ACHN (cell line): ENCODE measurements around the gene YAF2.

Experiments
- DNase-seq: peaks from one replicate; pipeline ENCODE4 v3.0.0-alpha.2; 2015
- in situ Hi-C: cut with HindIII; loops from 2 replicates; pipeline ENCODE4 v1.10.0; 2017; ENCODE audit warnings: low sequenced_read_pairs, low pct_ligation_motif_present, low pct_unique_long_range_greater_than_20kb

The YAF2 gene

DNA sequence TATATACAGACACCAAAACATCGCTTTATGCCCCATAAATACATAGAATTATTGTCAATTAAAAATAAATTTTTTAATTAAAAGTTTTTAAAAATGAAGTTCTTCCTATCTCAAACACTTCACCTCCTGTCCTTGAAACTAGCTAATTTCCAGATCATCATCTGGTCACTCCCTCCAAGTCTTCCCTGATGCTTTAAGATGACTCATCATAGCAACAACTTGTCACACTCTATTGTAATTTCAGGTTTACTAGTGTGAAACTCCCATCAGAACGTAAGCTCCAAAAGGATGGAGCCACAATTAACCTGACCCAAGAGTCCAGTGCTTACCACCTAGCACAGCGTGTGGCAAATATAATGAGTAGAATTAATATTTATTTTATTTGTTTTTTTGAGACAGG, 109.7 kb downstream of the YAF2 start:
- in situ Hi-C loops: loop anchor here (10.0 kb wide), 1 partner anchor 206 kb away; no protein-coding TSS in a partner anchor
- DNase-seq: peak; percentile 41

- in situ Hi-C loops: loop anchor here (10.0 kb wide), 1 partner anchor 208 kb away; no protein-coding TSS in a partner anchor
- DNase-seq: no peak
Observed at GRCh38 chr12:42126963-42127362, 111.1 kb downstream of the YAF2 start.

DNA sequence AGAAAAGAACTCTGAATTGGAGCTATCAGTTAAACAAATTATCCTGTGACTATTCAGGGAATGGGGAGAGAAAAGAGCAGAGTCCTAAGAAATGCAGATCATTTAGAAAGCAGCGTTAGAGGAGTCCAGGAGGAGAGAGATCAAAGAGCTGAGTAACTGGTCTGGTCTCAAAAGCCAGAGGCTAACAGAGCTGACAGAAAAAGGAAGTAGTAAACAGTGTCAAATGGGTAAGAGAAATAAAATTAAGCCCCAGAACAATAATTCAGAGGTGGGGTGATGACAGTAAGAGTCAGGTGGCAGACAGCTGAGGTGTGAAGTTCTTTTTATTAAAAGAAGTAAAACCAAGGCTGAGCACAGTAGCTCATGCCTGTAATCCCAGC, 112.7 kb downstream of the YAF2 start:
- DNase-seq: no peak
- in situ Hi-C loops: loop anchor here (10.0 kb wide), 1 partner anchor 209 kb away; no protein-coding TSS in a partner anchor

DNA sequence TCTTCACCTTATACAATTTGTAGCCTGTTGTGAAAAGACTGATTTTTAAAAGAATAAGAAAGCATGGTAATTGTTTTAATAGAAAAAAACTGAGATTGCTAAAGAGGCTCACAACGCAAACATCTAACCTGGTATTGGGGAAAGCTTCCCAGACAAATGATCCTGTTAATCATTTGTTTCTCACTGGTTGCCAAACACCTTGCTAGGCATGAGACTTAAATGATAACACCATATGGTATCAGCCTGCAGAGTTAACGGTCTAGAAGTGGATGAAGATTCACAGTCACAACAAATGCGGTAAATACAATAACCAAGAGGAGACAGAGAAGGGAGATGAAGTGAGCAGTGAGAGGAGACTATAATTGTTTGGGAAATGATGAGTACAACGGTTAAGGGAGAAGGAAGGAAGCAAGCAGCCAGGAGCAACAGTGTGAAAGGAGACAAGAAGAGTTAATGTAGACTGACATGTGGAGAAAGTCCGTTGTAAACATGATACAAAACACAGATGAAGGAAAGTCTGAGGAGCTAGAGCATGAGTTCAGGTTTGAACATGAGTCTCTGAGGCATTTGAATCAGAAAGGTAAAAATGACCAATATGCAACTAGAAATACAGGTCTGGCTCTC, 113.2 kb downstream of the YAF2 start:
- in situ Hi-C loops: loop anchor here (10.0 kb wide), 1 partner anchor 210 kb away; no protein-coding TSS in a partner anchor
- peak; percentile 50 for DNase-seq

DNA sequence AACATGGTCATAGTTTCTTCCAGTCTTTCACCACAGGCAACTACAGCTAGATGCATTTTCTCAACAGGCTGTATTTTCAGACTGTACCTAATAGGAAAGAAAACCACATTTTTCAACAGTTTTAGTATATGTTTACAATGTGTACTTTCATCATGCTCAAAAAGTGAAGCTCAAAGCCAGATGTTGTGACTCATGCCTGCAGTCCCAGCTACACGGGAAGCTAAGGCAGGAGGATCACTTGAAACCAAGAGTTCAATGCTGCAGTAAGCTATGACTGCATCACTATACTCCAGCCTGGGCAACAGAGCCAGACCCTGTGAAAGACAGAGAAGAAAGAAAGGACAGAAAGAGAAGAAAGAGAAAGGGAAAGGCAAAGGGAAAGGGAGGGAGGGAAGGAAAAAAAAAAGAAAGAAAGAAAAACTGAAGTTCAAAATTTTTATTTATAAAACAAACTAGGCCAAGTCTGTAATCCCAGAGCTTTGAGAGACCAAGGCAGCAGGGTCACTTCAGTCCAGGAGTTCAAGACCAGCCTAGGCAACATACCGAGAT, 118.9 kb downstream of the YAF2 start:
- DNase-seq: no peak
- in situ Hi-C loops: no loop called here

DNA sequence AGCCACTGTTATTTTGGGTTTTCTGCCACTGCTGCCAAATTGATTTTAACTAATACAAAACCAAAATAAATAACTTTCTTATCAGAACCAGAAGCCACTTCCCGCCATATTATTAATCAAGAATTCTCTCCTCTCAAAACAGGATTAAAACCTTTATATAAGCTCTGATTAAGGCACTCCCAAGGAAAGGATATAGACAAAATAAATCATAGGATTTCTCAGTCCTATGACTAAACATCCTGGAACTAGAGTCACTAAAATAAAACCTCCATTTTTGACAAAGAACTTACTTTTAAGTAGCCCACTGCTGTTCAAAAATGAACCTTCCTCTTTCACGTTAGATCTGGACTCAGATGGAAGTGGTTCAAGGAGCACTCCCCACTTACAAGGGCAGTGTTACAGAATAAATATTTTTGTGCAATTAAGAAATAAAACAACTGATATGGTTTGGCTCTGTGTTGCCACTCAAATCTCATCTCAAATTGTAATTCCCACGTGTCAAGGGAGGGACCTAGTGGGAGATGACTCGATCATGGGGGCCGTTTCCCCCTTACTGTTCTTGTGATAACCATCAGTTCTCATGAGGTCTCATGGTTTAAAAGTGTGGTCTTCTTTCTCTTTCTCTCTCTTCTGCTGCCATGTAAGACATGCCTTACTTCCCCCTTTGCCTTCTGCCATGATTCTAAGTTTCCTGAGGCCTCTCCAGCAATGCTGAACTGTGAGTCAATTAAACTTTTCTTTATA, 119.7 kb downstream of the YAF2 start:
- DNase-seq: no peak
- in situ Hi-C loops: no loop called here

DNA sequence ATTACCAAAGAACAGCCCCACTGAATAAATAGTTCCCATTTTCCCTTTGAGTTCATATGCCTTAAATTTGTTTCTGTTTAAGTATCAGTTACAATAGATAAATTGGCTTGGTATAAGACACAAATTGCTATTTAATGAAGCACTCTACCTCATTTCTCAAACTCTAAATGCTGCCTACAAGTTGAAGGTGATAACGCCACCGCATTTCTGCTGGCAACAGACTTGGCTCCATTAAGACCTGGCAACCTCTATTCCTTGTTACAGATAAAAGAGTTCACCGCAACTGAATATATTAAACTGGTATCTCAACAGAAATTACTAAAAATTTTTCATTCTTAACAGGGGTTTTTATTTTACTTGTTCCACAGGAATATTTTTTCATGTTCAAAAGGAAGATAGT, 129.0 kb downstream of the YAF2 start:
- in situ Hi-C loops: no loop called here
- DNase-seq: no peak
